GM12875 (cell line): Measurements from ENCODE around the gene FOXJ1.

Experiments
- H3K4me3 ChIP-seq: one replicate; pipeline ENCODE4 v1.5.1; 2011; ENCODE audit warnings: low read depth, low read length, control low read depth
- CTCF ChIP-seq: IDR thresholded peaks from 2 replicates; pipeline ENCODE4 v1.5.1; 2011; ENCODE audit warnings: low read depth, mild to moderate bottlenecking, control low read depth, inconsistent platforms, low read length, moderate library complexity, borderline replicate concordance; ENCODE audit not compliant: insufficient read depth

Gene FOXJ1

GRCh38 chr17:76138896-76139752 is 1.9 kb downstream of the FOXJ1 start:
- H3K4me3 ChIP-seq, result no peak overlapping the region
- TF ChIP-seq CTCF, result no peak

GRCh38 chr17:76138234-76138895 is 2.7 kb downstream of the FOXJ1 start:
- TF ChIP-seq CTCF, result no peak
- H3K4me3 ChIP-seq, result no peak overlapping the region

GRCh38 chr17:76137351-76138233 is 3.5 kb downstream of the FOXJ1 start:
- no peak overlapping the region for H3K4me3 ChIP-seq
- no peak for TF ChIP-seq CTCF

- H3K4me3 ChIP-seq, result no peak overlapping the region
These were observed 4.1 kb downstream of the FOXJ1 start for GRCh38 chr17:76137001-76137350.

GRCh38 chr17:76136276-76137000 is 4.6 kb downstream of the FOXJ1 start:
- H3K4me3 ChIP-seq, result no peak overlapping the region
- TF ChIP-seq CTCF, result no peak

More at GRCh38 chr17:76137001-76137350, 4.1 kb downstream of the FOXJ1 start:
- no peak for TF ChIP-seq CTCF

- TF ChIP-seq CTCF, result no peak
- H3K4me3 ChIP-seq, result no peak overlapping the region
These were observed 5.2 kb downstream of the FOXJ1 start for GRCh38 chr17:76135810-76136188.
